PFSK-1 (cell line): ENCODE data around the gene SLC6A15.

Experiments
- FOXP2 ChIP-seq: optimal IDR thresholded peaks from 2 replicates; pipeline ENCODE3; 2011; ENCODE audit warnings: borderline replicate concordance, control low read depth, inconsistent platforms; ENCODE audit not compliant: insufficient read depth; ENCODE audit errors: extremely low read length, extremely low read depth
- POLR2AphosphoS5 ChIP-seq: IDR thresholded peaks from 2 replicates; pipeline ENCODE4 v1.6.1; 2012; ENCODE audit warnings: low read depth, mild to moderate bottlenecking, control low read depth, low read length, moderate library complexity
- SIN3A ChIP-seq: IDR thresholded peaks from 2 replicates; pipeline ENCODE4 v1.6.1; 2012; ENCODE audit warnings: mild to moderate bottlenecking, low read length, moderate library complexity, borderline replicate concordance; ENCODE audit not compliant: insufficient read depth
- TAF1 ChIP-seq: IDR thresholded peaks from 2 replicates; pipeline ENCODE4 v1.6.1; 2012; ENCODE audit warnings: low read length, control low read depth, borderline replicate concordance; ENCODE audit not compliant: insufficient read depth
- TF ChIP-seq, protein P1 (sequence below), 2 experiments: IDR thresholded peaks; 2 replicates each; pipeline versions ENCODE4 v1.6.1 to v1.8.0; 2011 to 2012; ENCODE audit warnings: low read depth in 2 of 2, low read length in 2 of 2, control low read depth in 1 of 2, inconsistent platforms in 1 of 2, mild to moderate bottlenecking in 1 of 2, moderate library complexity in 1 of 2; ENCODE audit not compliant: insufficient read depth in 1 of 2

DNA sequence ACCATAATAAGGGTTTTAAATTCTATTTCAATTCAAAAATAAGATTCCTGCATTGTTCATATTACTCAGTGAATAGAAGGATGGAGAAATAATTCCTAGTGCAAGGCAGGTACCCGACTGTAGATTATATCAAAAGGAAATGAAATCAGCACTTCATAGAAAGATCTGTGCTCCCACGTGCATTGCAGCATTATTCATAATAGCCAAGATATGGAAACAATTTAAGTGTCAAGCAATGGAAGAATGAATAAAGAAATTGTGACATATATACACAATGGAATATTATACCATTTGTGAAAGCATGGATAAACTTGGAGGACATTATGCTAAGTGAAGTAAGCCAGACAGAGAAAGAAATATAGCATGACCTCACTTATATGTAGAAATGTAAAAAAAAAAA is 53.8 kb downstream of the SLC6A15 start:
- TF ChIP-seq, protein P1, sequence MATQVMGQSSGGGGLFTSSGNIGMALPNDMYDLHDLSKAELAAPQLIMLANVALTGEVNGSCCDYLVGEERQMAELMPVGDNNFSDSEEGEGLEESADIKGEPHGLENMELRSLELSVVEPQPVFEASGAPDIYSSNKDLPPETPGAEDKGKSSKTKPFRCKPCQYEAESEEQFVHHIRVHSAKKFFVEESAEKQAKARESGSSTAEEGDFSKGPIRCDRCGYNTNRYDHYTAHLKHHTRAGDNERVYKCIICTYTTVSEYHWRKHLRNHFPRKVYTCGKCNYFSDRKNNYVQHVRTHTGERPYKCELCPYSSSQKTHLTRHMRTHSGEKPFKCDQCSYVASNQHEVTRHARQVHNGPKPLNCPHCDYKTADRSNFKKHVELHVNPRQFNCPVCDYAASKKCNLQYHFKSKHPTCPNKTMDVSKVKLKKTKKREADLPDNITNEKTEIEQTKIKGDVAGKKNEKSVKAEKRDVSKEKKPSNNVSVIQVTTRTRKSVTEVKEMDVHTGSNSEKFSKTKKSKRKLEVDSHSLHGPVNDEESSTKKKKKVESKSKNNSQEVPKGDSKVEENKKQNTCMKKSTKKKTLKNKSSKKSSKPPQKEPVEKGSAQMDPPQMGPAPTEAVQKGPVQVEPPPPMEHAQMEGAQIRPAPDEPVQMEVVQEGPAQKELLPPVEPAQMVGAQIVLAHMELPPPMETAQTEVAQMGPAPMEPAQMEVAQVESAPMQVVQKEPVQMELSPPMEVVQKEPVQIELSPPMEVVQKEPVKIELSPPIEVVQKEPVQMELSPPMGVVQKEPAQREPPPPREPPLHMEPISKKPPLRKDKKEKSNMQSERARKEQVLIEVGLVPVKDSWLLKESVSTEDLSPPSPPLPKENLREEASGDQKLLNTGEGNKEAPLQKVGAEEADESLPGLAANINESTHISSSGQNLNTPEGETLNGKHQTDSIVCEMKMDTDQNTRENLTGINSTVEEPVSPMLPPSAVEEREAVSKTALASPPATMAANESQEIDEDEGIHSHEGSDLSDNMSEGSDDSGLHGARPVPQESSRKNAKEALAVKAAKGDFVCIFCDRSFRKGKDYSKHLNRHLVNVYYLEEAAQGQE (IDR thresholded peaks at IDR 0.05; ENCODE audit: insufficient read depth in 1 of 2, low read depth in 2 of 2, low read length in 2 of 2): no peak
- TF ChIP-seq POLR2AphosphoS5: no peak
- no peak for TF ChIP-seq TAF1
- no peak for TF ChIP-seq SIN3A
- no peak for TF ChIP-seq FOXP2
